ENCODE results near the gene DYNC2H1.

DNA sequence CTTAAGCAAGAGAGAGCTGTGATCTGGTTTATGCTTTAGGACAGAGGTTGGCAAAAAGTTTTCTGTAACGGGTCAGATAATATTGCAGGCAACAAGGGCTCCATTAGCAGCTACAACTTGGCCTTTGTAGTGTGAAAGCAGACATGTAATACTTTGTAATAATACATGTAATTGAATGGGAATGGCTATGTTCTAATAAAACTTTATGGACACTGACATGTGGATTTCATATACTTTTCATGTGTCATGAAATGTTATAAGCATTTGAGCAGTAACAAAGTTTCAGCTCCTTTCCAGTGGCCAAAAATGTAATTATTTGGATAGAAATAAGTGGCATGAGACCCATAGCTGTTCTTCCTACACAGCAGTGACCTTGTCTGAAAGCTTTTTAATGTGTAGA lies 3.1 kb downstream of the DYNC2H1 start:
- TF ChIP-seq POLR2A (IDR thresholded peaks at IDR 0.05; ENCODE audit: extremely low read depth, insufficient read length) (no peak), MYC (IDR thresholded peaks at IDR 0.05; ENCODE audit: low read depth, low read length) (no peak)
- TF ChIP-seq, protein P1, sequence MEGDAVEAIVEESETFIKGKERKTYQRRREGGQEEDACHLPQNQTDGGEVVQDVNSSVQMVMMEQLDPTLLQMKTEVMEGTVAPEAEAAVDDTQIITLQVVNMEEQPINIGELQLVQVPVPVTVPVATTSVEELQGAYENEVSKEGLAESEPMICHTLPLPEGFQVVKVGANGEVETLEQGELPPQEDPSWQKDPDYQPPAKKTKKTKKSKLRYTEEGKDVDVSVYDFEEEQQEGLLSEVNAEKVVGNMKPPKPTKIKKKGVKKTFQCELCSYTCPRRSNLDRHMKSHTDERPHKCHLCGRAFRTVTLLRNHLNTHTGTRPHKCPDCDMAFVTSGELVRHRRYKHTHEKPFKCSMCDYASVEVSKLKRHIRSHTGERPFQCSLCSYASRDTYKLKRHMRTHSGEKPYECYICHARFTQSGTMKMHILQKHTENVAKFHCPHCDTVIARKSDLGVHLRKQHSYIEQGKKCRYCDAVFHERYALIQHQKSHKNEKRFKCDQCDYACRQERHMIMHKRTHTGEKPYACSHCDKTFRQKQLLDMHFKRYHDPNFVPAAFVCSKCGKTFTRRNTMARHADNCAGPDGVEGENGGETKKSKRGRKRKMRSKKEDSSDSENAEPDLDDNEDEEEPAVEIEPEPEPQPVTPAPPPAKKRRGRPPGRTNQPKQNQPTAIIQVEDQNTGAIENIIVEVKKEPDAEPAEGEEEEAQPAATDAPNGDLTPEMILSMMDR (IDR thresholded peaks at IDR 0.05; ENCODE audit: low read depth, low read length) = no peak
- TF ChIP-seq, protein P2, sequence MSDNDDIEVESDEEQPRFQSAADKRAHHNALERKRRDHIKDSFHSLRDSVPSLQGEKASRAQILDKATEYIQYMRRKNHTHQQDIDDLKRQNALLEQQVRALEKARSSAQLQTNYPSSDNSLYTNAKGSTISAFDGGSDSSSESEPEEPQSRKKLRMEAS (IDR thresholded peaks at IDR 0.05; ENCODE audit: low read depth, low read length) = no peak
